HEK293T (cell line): ENCODE data around the gene DSG4.
"Not testable (repeated sequence)": the region's sequence is repeated elsewhere in the genome, so short reads cannot be mapped to it uniquely, and the experiment has no call there.

Experiments
- CTCF ChIA-PET: fragments of 350-600 bp; formaldehyde crosslinking; extraction: SDS; loops from one replicate; lab custom pipeline; 2021; ENCODE audit warnings: antibody characterized with exemption, inconsistent platforms; lab: Yijun Ruan, JAX
- POLR2A ChIA-PET: fragments of 350-600 bp; formaldehyde crosslinking; extraction: SDS; loops from one replicate; lab custom pipeline; 2020; ENCODE audit warnings: antibody characterized with exemption, inconsistent platforms; lab: Yijun Ruan, JAX
- DNase-seq: peaks from one replicate; pipeline ENCODE4 v3.0.0; 2012; ENCODE audit warnings: mixed read lengths; ENCODE audit errors: extremely low spot score
- ARNT ChIP-seq: fragments of 450-650 bp; IDR thresholded peaks from 2 replicates; pipeline ENCODE4 v1.6.1; 2017; ENCODE audit warnings: mild to moderate bottlenecking
- BHLHE40 ChIP-seq: fragments of 450-650 bp; IDR thresholded peaks from 2 replicates; pipeline ENCODE4 v1.6.1; 2016; ENCODE audit warnings: mild to moderate bottlenecking, moderate library complexity, borderline replicate concordance
- CTBP1 ChIP-seq: fragments of 450-650 bp; IDR thresholded peaks from 2 replicates; pipeline ENCODE4 v1.6.1; 2016; ENCODE audit warnings: borderline replicate concordance
- ELF4 ChIP-seq: fragments of 450-650 bp; IDR thresholded peaks from 2 replicates; pipeline ENCODE4 v1.6.1; 2017; ENCODE audit warnings: antibody characterized with exemption
- FOXA1 ChIP-seq: fragments of 450-650 bp; IDR thresholded peaks from 2 replicates; pipeline ENCODE4 v1.6.1; 2016; ENCODE audit warnings: mild to moderate bottlenecking
- FOXK2 ChIP-seq: fragments of 450-650 bp; IDR thresholded peaks from 2 replicates; pipeline ENCODE4 v1.6.1; 2016; ENCODE audit warnings: mild to moderate bottlenecking
- FOXM1 ChIP-seq: fragments of 450-650 bp; IDR thresholded peaks from 2 replicates; pipeline ENCODE4 v1.6.1; 2017; ENCODE audit warnings: mild to moderate bottlenecking, borderline replicate concordance
- HDGF ChIP-seq: fragments of 450-650 bp; IDR thresholded peaks from 2 replicates; pipeline ENCODE4 v1.6.1; 2017; ENCODE audit warnings: antibody characterized with exemption, borderline replicate concordance
- L3MBTL2 ChIP-seq: fragments of 450-650 bp; conservative IDR thresholded peaks from 2 replicates; pipeline ENCODE4 v1.6.1; 2016; ENCODE audit warnings: mild to moderate bottlenecking
- LEF1 ChIP-seq: fragments of 450-650 bp; IDR thresholded peaks from 2 replicates; pipeline ENCODE4 v1.6.1; 2017; ENCODE audit warnings: mild to moderate bottlenecking, borderline replicate concordance
- NFRKB ChIP-seq: fragments of 450-650 bp; IDR thresholded peaks from 2 replicates; pipeline ENCODE4 v1.6.1; 2016; ENCODE audit warnings: mild to moderate bottlenecking, moderate library complexity
- SP1 ChIP-seq: fragments of 450-650 bp; IDR thresholded peaks from 2 replicates; pipeline ENCODE4 v1.6.1; 2017
- SUZ12 ChIP-seq: fragments of 450-650 bp; IDR thresholded peaks from 2 replicates; pipeline ENCODE4 v1.6.1; 2016; ENCODE audit warnings: mild to moderate bottlenecking
- TARDBP ChIP-seq: fragments of 450-650 bp; IDR thresholded peaks from 2 replicates; pipeline ENCODE4 v1.6.1; 2016
- ZNF384 ChIP-seq: fragments of 450-650 bp; IDR thresholded peaks from 2 replicates; pipeline ENCODE4 v1.6.1; 2016
- TF ChIP-seq, protein P1 (sequence below): fragments of 450-650 bp; IDR thresholded peaks from 2 replicates; pipeline ENCODE4 v1.6.1; 2016

Gene DSG4, protein sequence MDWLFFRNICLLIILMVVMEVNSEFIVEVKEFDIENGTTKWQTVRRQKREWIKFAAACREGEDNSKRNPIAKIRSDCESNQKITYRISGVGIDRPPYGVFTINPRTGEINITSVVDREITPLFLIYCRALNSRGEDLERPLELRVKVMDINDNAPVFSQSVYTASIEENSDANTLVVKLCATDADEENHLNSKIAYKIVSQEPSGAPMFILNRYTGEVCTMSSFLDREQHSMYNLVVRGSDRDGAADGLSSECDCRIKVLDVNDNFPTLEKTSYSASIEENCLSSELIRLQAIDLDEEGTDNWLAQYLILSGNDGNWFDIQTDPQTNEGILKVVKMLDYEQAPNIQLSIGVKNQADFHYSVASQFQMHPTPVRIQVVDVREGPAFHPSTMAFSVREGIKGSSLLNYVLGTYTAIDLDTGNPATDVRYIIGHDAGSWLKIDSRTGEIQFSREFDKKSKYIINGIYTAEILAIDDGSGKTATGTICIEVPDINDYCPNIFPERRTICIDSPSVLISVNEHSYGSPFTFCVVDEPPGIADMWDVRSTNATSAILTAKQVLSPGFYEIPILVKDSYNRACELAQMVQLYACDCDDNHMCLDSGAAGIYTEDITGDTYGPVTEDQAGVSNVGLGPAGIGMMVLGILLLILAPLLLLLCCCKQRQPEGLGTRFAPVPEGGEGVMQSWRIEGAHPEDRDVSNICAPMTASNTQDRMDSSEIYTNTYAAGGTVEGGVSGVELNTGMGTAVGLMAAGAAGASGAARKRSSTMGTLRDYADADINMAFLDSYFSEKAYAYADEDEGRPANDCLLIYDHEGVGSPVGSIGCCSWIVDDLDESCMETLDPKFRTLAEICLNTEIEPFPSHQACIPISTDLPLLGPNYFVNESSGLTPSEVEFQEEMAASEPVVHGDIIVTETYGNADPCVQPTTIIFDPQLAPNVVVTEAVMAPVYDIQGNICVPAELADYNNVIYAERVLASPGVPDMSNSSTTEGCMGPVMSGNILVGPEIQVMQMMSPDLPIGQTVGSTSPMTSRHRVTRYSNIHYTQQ

GRCh38 chr18:31376477-31376876 lies at the start of gene DSG4:
Gene DSG4 (plus strand): TSS chr18:31376777. CDS start chr18:31376912, 135 bp downstream.
- TF ChIP-seq CTBP1 (no peak), TARDBP (no peak), SUZ12 (no peak), ARNT (no peak), ZNF384 (no peak), FOXK2 (no peak), L3MBTL2 (no peak), ELF4 (no peak), BHLHE40 (no peak), SP1 (no peak), FOXM1 (no peak), FOXA1 (no peak), HDGF (no peak), NFRKB (no peak), LEF1 (no peak)
- TF ChIP-seq, protein P1, sequence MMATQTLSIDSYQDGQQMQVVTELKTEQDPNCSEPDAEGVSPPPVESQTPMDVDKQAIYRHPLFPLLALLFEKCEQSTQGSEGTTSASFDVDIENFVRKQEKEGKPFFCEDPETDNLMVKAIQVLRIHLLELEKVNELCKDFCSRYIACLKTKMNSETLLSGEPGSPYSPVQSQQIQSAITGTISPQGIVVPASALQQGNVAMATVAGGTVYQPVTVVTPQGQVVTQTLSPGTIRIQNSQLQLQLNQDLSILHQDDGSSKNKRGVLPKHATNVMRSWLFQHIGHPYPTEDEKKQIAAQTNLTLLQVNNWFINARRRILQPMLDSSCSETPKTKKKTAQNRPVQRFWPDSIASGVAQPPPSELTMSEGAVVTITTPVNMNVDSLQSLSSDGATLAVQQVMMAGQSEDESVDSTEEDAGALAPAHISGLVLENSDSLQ = no peak
- ChIA-PET POLR2A (no interaction called here), CTCF (no interaction called here)
- DNase-seq = no peak

DNA sequence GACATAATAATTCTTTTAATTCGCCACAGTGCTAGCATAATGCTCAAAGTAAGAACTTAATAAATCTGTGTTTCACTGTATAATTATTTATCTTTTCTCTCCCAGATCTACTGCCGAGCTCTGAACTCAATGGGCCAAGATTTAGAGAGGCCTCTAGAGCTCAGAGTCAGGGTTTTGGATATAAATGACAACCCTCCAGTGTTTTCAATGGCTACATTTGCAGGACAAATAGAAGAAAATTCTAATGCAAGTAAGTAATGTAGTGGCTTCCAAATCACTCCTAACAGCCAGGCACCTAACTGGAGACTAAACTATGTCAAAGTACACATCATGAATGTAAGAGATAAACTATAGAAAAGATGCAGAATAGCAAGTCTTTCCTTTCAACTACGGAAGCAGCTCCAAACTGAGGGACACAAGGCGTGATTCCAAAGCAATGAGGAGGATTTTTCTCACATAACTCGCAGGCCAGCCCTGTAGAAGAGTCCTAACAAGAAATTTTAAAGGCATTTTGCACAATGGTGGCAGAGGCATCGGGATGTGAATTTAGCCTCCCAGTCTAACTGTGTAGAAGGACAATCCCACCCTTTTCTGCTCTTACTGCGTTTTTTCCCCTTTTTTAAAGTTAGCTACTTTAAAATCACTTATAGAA lies 46.7 kb upstream of the DSG4 start:
- ChIA-PET CTCF (no interaction called here), POLR2A (no interaction called here)
- TF ChIP-seq FOXA1 (no peak), LEF1 (no peak), CTBP1 (no peak), ZNF384 (no peak), FOXK2 (no peak), SP1 (no peak), NFRKB (no peak), FOXM1 (no peak), ARNT (no peak), L3MBTL2 (no peak), BHLHE40 (no peak), ELF4 (no peak), SUZ12 (no peak), HDGF (no peak), TARDBP (no peak)
- TF ChIP-seq, protein P1 = no peak
- DNase-seq = no peak

- CTCF ChIA-PET = no interaction called here
- POLR2A ChIA-PET = no interaction called here
- TF ChIP-seq FOXA1 (no peak), CTBP1 (no peak), FOXK2 (no peak), NFRKB (no peak), LEF1 (no peak), SUZ12 (no peak), L3MBTL2 (no peak), SP1 (no peak), FOXM1 (no peak), BHLHE40 (no peak), ELF4 (no peak), ZNF384 (no peak), TARDBP (no peak), HDGF (no peak), ARNT (no peak)
- TF ChIP-seq, protein P1 = no peak
- DNase-seq = no peak
Measured at GRCh38 chr18:31343454-31343853, 33.1 kb upstream of the DSG4 start.

DNA sequence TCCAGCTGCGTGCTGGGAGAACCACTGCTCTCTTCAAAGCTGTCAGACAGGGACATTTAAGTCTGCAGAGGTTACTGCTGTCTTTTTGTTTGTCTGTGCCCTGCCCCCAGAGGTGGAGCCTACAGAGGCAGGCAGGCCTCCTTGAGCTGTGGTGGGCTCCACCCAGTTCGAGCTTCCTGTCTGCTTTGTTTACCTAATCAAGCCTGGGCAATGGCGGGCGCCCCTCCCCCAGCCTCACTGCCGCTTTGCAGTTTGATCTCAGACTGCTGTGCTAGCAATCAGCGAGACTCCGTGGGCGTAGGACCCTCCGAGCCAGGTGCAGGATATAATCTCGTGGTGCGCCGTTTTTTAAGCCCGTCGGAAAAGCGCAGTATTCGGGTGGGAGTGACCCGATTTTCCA lies 23.2 kb upstream of the DSG4 start:
- CTCF ChIA-PET, POLR2A ChIA-PET, DNase-seq: not testable (repeated sequence)

- CTCF ChIA-PET = no interaction called here
- TF ChIP-seq ZNF384 = no peak
- no peak for TF ChIP-seq SUZ12
- TF ChIP-seq ELF4 = no peak
- TF ChIP-seq ARNT = no peak
- TF ChIP-seq HDGF = no peak
- TF ChIP-seq L3MBTL2 = no peak
- no peak for TF ChIP-seq SP1
- no peak for TF ChIP-seq FOXM1
- TF ChIP-seq, protein P1 = no peak
- no peak for TF ChIP-seq FOXA1
- TF ChIP-seq LEF1 = no peak
- no peak for TF ChIP-seq TARDBP
- no peak for TF ChIP-seq CTBP1
- TF ChIP-seq NFRKB = no peak
- TF ChIP-seq FOXK2 = no peak
- no peak for TF ChIP-seq BHLHE40
- POLR2A ChIA-PET = no interaction called here
Measured at GRCh38 chr18:31354990-31355389, 21.6 kb upstream of the DSG4 start.

More at GRCh38 chr18:31354990-31355389, 21.6 kb upstream of the DSG4 start:
- no peak for DNase-seq
